K562 (cell line): ENCODE results near the gene RNU6-1. TPM values are rescaled to one million over a fixed set of nuclear protein-coding genes. Genes with fewer than 3 reads are reported as not detected.

Experiments used
- ATAC-seq: fragments of 200-7000 bp; cut with Tn5 transposase; 3 replicates; pipeline ENCODE4 v1.9.1; 2020; ENCODE audit warnings: moderate library complexity
- BruUV-seq: library from RNA; stranded (reverse); fragments of 400-500 nt; replicated peaks from 2 replicates; lab custom pipeline; 2021; lab: Mats Ljungman, UMichigan
- CTCF ChIA-PET: fragments of 300-600 bp; formaldehyde crosslinking; extraction: SDS; loops from one replicate; lab custom pipeline; 2021; ENCODE audit warnings: low intra/inter-chr PET ratio; lab: Yijun Ruan, JAX
- POLR2A ChIA-PET: fragments of 300-600, 350-650 bp; sonication (Branson Sonifier 250); formaldehyde crosslinking; extraction: SDS; loops from one replicate; lab custom pipeline; 2021; ENCODE audit warnings: antibody characterized with exemption, inconsistent platforms; lab: Yijun Ruan, JAX
- DNase-seq, 4 experiments: peaks; one replicate each; pipeline versions ENCODE4 v3.0.0 to v3.0.0-alpha.2; 2011 to 2018; ENCODE audit warnings: low spot score in 3 of 4, mixed read lengths in 3 of 4; ENCODE audit errors: extremely low read depth in 1 of 4
- FAIRE-seq: peaks from 2 replicates; lab custom pipeline; 2011; peaks lifted over from hg19 to GRCh38; lab: Jason Lieb, UNC
- H2AFZ ChIP-seq: 2 replicates; pipeline ENCODE4 v1.6.0; 2011; ENCODE audit warnings: low read depth, low read length, control low read depth, inconsistent platforms
- H3K27ac ChIP-seq: fragments of 200-600 bp; 3 replicates; pipeline ENCODE4 v1.8.0; 2011; ENCODE audit warnings: low read depth, mild to moderate bottlenecking, control low read depth, inconsistent platforms, low read length, moderate library complexity, mixed read lengths; ENCODE audit errors: extremely low read depth
- H3K27me3 ChIP-seq, 2 experiments: fragments of 300-600 bp in 1 of 2; 2 replicates in 1 of 2; 3 replicates in 1 of 2; pipeline versions ENCODE4 v1.6.0 to v1.8.0; 2011; ENCODE audit warnings: inconsistent platforms in 2 of 2, low read length in 2 of 2, mild to moderate bottlenecking in 1 of 2, mixed read lengths in 1 of 2, moderate library complexity in 1 of 2; ENCODE audit not compliant: control insufficient read depth in 2 of 2, insufficient read depth in 2 of 2
- H3K36me3 ChIP-seq: fragments of 300-600 bp; 3 replicates; pipeline ENCODE4 v1.8.0; 2011; ENCODE audit warnings: mild to moderate bottlenecking, low read length, inconsistent platforms; ENCODE audit not compliant: control insufficient read depth, insufficient read depth
- H3K4me1 ChIP-seq, 2 experiments: fragments of 200-600 bp in 1 of 2; replicated peaks in 1 of 2; 2 replicates in 1 of 2; 3 replicates in 1 of 2; pipeline versions ENCODE4 v1.5.1 to v1.8.0; 2011; ENCODE audit warnings: inconsistent platforms in 2 of 2, low read length in 2 of 2, mild to moderate bottlenecking in 1 of 2, mixed read lengths in 1 of 2, moderate library complexity in 1 of 2; ENCODE audit not compliant: control insufficient read depth in 2 of 2, insufficient read depth in 2 of 2
- H3K4me2 ChIP-seq: 2 replicates; pipeline ENCODE4 v1.6.1; 2011; ENCODE audit warnings: low read length, control low read depth, inconsistent platforms, mixed read lengths; ENCODE audit not compliant: insufficient read depth
- H3K4me3 ChIP-seq: fragments of 200-600 bp; sonication (generic), shearing (Covaris generic); 2 replicates; pipeline ENCODE4 v1.5.1; 2016; ENCODE audit warnings: control low read depth, inconsistent platforms
- H3K79me2 ChIP-seq: fragments of 200-600 bp; 3 replicates; pipeline ENCODE4 v1.8.0; 2011; ENCODE audit warnings: low read length, inconsistent platforms; ENCODE audit not compliant: control insufficient read depth, insufficient read depth
- H3K9ac ChIP-seq, 2 experiments: 2 replicates each; pipeline versions ENCODE4 v1.6.0 to v1.6.1; 2011; ENCODE audit warnings: low read depth in 2 of 2, low read length in 2 of 2, control low read depth in 1 of 2, inconsistent platforms in 1 of 2, mild to moderate bottlenecking in 1 of 2, mixed read lengths in 1 of 2; ENCODE audit not compliant: insufficient read depth in 1 of 2
- H3K9me1 ChIP-seq: one replicate; pipeline ENCODE4 v1.6.0; 2011; ENCODE audit warnings: inconsistent platforms, mild to moderate bottlenecking, low read length, moderate library complexity; ENCODE audit not compliant: control insufficient read depth, insufficient read depth
- H3K9me3 ChIP-seq: replicated peaks from 2 replicates; pipeline ENCODE4 v1.5.1; 2011; ENCODE audit warnings: low read depth, low read length, inconsistent platforms; ENCODE audit not compliant: control insufficient read depth, insufficient read depth
- H4K20me1 ChIP-seq: replicated peaks from 2 replicates; pipeline ENCODE4 v1.6.1; 2011; ENCODE audit warnings: low read length, inconsistent platforms, mixed read lengths; ENCODE audit not compliant: control insufficient read depth, insufficient read depth
- NONO ChIP-seq, 2 experiments: fragments of 200-400 bp in 1 of 2; fragments of 450-650 bp in 1 of 2; formaldehyde crosslinking in 1 of 2; IDR thresholded peaks; 2 replicates each; pipeline ENCODE4 v1.6.1; 2017; ENCODE audit warnings: low read depth in 2 of 2, mild to moderate bottlenecking in 2 of 2, moderate library complexity in 2 of 2, low read length in 1 of 2
- PTTG1 ChIP-seq: fragments of 450-650 bp; IDR thresholded peaks from 2 replicates; pipeline ENCODE4 v1.6.1; 2016; ENCODE audit warnings: low read depth, mild to moderate bottlenecking, missing genetic modification characterization, missing compliant biosample characterization
- SRSF1 ChIP-seq: fragments of 200-400 bp; formaldehyde crosslinking; IDR thresholded peaks from 2 replicates; pipeline ENCODE4 v1.6.1; 2017; ENCODE audit warnings: mild to moderate bottlenecking, low read depth, low read length, moderate library complexity
- WGBS: fragments of 100-300 bp; shearing (Covaris generic); methylation state at CpG from one replicate; pipeline ENCODE4 v1.1.6; 2016; ENCODE audit warnings: low coverage, mixed read lengths; ENCODE audit not compliant: insufficient coverage; ENCODE audit errors: missing lambda C conversion rate; 5-methylcytosine and 5-hydroxymethylcytosine counted together
- in situ Hi-C: fragments of 300-500 bp; cut with MboI; formaldehyde crosslinking; loops from 4 replicates; pipeline ENCODE4 v1.15.0; 2018; ENCODE audit warnings: inconsistent platforms, mixed read lengths
- intact Hi-C: fragments of 100-400 bp; cut with micrococcal nuclease; formaldehyde crosslinking; loops from 2 replicates; pipeline ENCODE4 v1.14.2; 2022
- polyA plus RNA-seq, 8 experiments: library from polyadenylated mRNA; depleted of rRNA in 4 of 8; stranded (reverse) in 5 of 8; unstranded in 3 of 8; fragments of >200 nt; fragmentation: Nextera tagmentation in 2 of 8; fragmentation: Illumina TruSeq in 1 of 8; extraction: Ambion mirVana in 2 of 8; extraction: Trizol in 1 of 8; gene quantifications; 2 replicates each; pipeline versions ENCODE4 v1.2.1 to v1.2.3, GENCODE V29; 2011 to 2014; ENCODE audit warnings: inconsistent platforms in 1 of 8, missing spikeins in 1 of 8
- total RNA-seq, 7 experiments: library from RNA; depleted of rRNA in 6 of 7; stranded (reverse); fragments of >200 nt in 6 of 7; fragmentation: Illumina TruSeq in 2 of 7; extraction: Trizol in 2 of 7; gene quantifications; 2 replicates each; pipeline versions ENCODE4 v1.2.1 to v1.2.3, GENCODE V29; 2011 to 2021; ENCODE audit warnings: low replicate concordance in 1 of 7
- TF ChIP-seq, protein P1 (sequence below): fragments of 450-650 bp; IDR thresholded peaks from 2 replicates; pipeline ENCODE4 v1.6.1; 2016; ENCODE audit warnings: missing biosample characterization, missing genetic modification characterization

The RNU6-1 gene
- total and polyA plus RNA-seq, 9 of the 15 experiments (the other 6 are each of a cell fraction or from before 2014, with no cell fraction given): not detected

DNA sequence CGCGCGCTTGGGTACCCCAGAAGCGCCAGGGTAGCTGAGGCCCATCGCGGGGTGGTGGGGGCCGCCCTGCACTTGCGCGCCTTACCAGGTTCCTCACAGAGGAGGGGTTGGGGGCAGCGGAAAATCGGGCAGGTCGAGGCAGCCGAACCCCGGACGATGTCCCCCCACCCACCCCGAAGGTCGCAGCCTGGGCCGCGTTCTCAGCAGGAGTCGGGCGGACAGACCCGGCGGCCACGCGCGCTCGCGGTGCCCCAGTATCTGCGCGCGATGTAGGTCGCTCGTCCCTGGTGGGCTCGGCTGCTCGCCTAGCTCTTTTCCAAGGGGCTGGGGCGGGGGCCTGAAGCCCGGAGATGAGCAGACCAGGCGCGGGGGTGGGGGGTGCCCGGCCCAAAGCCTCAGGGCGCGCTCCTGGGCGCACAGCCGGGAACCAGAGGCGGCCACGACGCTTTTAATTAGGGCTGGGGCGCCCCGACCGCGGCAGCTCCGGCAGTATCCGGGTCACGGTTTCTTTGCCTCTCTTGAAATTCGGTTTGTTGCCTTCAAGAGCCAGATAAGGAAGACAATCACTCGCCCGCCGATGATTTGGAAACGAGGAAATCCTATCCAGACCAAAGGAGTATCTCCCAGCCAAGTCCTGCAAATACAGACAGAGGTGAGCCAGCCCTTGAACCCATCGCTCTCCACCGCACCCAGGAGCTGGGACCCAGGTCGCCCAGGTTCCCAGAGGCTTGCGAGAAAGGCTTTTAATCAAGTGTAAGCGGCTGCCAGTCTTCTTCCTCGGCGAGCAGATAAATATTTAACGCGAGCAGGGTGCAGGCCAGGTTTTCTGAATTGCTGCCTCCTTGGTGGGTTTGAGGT is 10.0 kb downstream of the RNU6-1 start:
- intact Hi-C loops: loop anchor here (5.0 to 10.0 kb wide), 2 partner anchors 525 to 883 kb away; no protein-coding TSS in a partner anchor

More for the DNA sequence above, 10.0 kb downstream of the RNU6-1 start:
- ChIA-PET POLR2A (no interaction called here), CTCF (no interaction called here)
- peaks cover 0 to 28% of the 10 kb centered on the region in 2 experiments; a peak in 3 of 5 replicates for H3K4me1 ChIP-seq
- no peaks in the 10 kb centered on the region for H3K79me2 ChIP-seq
- peaks cover 2 to 19% of the 10 kb centered on the region in 2 experiments; a peak in 3 of 5 replicates for H3K27me3 ChIP-seq
- H3K36me3 ChIP-seq: no peaks in the 10 kb centered on the region
- no peaks in the 10 kb centered on the region; the same call in 1 of the 2 replicates for H4K20me1 ChIP-seq
- no peak overlapping the region for H3K4me2 ChIP-seq
- FAIRE-seq (no peak), ATAC-seq (no peak), DNase-seq (no peak)
- no peak overlapping the region for H3K27ac ChIP-seq
- no peaks in the 10 kb centered on the region; the same call in 1 of the 2 replicates for H3K9me3 ChIP-seq
- H3K9me1 ChIP-seq: no peaks in the 10 kb centered on the region
- no peak overlapping the region for H3K4me3 ChIP-seq
- no TSS peak for BruUV-seq
- no peak overlapping the region for H3K9ac ChIP-seq
- no peak overlapping the region for H2AFZ ChIP-seq
- no peak for TF ChIP-seq PTTG1 (tag)
- TF ChIP-seq, protein P1, sequence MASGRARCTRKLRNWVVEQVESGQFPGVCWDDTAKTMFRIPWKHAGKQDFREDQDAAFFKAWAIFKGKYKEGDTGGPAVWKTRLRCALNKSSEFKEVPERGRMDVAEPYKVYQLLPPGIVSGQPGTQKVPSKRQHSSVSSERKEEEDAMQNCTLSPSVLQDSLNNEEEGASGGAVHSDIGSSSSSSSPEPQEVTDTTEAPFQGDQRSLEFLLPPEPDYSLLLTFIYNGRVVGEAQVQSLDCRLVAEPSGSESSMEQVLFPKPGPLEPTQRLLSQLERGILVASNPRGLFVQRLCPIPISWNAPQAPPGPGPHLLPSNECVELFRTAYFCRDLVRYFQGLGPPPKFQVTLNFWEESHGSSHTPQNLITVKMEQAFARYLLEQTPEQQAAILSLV (tag): no peak
- no peak for TF ChIP-seq SRSF1
- TF ChIP-seq NONO (IDR thresholded peaks at IDR 0.05; ENCODE audit: low read depth in 2 of 2, low read length in 1 of 2): no peak
- in situ Hi-C loops: loop anchor here (10.0 kb wide), 1 partner anchor 895 kb away; no protein-coding TSS in a partner anchor
- WGBS: 63% methylated on average over 18 of the region's 68 CpGs
